HG02798 (cell line): Measurements from ENCODE around the gene THSD4.

ENCODE experiments used
- ATAC-seq: cut with Tn5 transposase; IDR thresholded peaks from one replicate; pipeline ENCODE4 v1.9.1; 2021; ENCODE audit warnings: mild to moderate bottlenecking; ENCODE audit not compliant: unreplicated experiment, poor library complexity

Gene THSD4

DNA sequence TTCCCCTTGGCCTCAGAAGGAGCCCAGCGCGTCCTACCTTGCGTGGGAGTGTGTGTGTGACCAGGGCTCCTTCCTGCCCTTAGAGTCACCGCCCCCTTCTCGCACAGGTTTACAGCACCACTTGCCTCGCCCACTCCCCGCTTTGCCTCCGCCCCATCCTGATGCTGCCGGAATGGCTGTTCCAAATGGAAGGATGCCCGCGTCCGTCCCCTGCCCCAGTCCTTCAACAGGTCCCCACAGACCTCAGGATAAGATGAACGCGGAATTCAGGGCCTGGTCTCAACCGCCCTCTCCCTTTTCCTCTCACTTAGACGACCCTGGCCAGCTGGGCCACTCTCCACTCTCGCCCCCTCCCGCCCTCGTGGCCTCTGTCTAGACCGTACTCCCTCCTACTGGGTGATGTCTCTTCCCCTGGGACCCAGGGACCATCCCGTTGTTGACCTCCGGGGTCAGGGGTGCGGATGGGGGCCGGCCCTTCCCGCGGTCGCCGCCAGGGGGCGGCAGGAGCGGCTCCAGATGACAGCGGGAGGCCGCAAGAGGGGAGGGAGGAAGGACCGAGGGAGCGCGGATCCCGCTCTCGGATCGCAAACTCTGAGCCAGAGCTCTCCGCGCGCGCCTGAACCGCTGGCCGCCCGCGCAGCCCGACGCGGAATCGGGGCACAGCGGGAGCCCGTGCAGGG, at the start of gene THSD4:
THSD4 (plus strand) TSS at position 585 of the 680 bp plus-strand sequence.
- ATAC-seq: peak; percentile 78

DNA sequence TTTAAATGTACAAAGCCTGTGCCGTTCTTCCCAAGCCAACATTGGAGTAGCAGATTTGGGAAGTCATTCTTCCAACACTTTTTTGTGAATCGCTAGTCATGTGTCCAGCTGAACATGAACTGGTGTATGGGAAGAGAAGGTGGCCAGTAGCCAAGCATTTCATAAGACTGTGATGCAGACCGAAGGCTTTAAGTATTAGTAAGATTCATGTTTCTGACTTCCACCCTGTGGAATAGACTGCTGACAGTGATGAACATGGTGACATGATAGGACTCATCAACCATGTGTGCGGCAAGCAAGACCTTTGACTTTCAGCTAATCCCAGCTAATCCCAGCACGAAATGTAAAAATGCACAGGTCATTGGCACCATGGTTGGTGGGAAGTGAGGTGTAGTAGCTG, 48.3 kb upstream of the THSD4 start:
- no peak for ATAC-seq

- ATAC-seq: no peak
Observed at GRCh38 chr15:71069693-71070092, 45.6 kb upstream of the THSD4 start.

DNA sequence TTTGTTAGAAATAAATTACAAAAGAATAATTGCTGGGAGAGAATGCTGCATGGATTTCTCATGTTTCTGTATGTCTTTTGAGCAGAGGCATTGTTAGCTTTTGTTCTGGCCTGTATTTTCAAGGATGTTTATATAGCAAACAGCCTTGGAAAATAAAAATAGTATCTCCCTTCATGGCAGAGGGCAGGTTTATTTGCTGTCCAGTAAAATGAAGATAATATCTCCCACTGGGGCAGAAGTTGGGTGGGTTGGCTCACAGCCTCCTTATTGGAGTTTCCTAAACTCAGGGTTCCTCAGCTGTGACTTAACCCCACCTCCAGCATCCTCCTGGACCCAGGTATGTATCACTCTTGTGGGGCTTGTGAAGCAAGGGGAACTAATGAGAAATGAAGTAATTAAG, 43.7 kb upstream of the THSD4 start:
- ATAC-seq: no peak

DNA sequence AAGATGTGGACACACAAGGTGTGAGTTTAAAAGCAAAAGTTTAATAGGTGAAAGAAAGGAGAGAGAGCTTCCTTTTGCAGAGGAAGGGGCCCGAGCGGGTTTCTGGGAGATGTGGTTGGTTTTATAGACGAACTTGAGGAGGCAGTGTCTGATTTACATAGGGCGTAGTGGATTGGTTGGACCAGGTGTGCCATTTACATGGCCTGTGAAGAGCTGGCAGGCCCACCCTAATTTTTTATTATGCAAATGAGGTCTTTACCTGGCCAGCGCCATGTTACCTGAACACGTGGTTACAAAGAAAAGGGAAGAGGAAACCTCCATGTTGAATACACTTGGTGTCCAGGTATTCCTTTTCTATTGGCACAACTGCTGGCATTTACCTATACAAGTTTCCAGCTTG, 42.8 kb upstream of the THSD4 start:
- no peak for ATAC-seq

- ATAC-seq: no peak
Observed at GRCh38 chr15:71078506-71079207, 36.6 kb upstream of the THSD4 start.

DNA sequence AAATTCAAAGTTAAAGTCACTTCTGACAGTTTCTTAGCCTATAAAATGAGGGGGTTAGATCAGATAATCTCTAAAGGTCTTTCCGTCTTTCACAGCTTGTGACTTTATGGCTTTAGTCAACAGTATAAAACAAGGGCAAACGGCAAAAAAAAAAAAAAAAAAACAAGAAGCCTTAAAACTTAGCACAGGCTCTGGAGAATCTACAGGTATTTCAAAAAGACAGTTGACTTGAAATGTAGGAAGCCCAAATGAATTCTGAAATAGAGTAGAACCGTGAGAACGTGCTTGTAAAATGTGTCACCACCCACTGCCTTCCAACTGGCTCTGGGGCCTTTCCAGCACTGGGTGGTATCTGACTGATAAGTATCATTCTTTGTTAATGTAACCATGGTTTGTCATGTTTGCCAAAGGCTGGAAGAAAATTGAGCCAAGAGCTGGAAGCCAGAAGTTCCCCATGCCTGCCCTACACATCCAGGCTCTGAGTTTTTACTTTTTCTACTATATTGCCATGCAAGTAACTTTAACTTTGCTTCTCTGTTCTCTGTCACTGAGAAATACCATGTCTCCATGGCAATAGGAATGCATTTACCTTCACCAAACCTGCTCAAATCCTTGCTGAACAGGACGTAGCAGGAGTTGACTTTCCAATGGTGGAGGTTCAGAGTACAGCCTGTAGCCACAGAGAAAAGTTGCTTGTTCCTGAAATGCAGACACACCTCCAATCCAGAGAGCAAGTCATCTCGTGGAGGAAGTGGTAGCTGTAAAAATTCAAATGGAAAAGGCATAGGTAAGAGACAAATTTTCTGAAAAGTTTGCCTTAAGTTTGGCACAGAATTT, 35.8 kb upstream of the THSD4 start:
- no peak for ATAC-seq

- ATAC-seq: no peak
Observed at GRCh38 chr15:71080166-71080565, 35.1 kb upstream of the THSD4 start.

GRCh38 chr15:71080705-71081104, 34.6 kb upstream of the THSD4 start:
- no peak for ATAC-seq

DNA sequence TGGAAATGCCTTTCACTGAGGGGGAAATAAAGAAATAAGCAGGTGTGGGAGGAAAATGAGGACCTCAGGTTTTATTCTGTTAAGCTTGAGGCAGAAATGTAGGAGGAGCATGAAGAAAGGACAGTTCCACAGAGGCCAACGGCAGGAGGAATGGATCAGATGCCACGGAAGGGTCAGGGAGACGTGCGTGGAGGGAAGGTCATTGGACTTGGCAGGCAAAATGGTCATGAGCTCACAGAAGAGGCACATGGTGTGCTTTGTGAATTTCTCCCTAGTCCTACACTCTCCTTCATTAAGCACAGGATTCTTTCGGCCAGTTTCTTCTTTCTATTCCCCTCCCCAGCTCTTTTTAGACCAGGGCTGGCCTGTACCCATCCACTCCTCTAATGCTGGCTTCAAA, 32.5 kb upstream of the THSD4 start:
- no peak for ATAC-seq

GRCh38 chr15:71083349-71083748, 31.9 kb upstream of the THSD4 start:
- ATAC-seq: no peak

GRCh38 chr15:71084264-71084663, 31.0 kb upstream of the THSD4 start:
- ATAC-seq: no peak

DNA sequence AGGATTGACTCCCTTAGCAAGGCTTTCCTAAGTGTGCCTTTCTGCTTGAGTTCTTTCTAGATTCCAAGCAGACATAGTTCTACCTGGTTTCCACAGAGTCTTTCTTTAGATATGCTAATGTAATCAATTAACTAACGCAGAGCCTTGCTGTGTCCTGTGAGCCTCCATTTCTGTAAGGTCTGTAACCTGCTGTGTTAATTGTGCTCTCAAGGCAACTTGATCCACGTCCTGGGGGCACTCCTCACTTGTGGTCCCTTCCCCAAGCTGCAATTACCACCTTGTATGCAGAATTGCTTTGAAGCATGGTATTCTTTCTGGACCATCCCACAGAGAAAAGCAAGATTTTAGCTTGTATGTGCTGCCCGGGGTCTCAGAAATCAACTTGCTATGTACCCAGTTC, 29.5 kb upstream of the THSD4 start:
- no peak for ATAC-seq

DNA sequence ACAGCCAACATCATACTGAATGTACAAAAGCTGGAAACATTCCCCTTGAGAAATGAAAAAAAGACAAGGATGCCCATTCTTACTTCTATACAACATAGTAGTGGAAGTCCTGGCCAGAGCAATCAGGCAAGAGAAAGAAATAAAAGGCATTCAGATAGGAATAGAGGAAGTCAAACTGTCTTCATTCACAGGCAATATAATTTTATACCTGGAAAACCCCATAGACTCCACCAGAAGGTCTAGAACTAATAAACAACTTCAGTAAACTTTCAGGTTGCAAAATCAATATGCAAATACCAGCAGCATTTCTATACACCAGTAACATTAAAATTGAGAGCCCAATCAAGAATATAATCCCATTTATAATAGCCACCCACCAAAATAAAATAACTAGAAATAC, 27.1 kb upstream of the THSD4 start:
- ATAC-seq: no peak

- ATAC-seq: no peak
Observed at GRCh38 chr15:71088683-71089082, 26.6 kb upstream of the THSD4 start.

DNA sequence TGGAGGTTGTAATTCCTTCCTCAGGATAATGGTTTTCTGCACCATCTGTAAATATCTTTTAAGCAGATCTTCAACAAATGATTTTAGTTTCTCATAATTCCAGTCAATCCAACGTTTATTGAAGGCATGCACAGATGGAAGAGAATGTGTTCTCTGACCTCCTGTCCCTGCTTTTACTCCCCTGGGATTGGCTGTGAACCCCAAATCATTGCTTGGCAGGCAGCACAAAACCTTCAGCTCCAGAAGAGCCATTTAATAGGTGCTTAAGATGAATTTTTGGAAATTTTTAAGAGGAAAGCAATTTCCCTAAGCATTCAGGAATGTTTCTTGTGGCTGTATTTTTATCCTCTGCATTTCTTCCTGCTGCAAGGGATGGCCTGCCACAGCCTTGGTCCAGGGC, 25.5 kb upstream of the THSD4 start:
- ATAC-seq: no peak

DNA sequence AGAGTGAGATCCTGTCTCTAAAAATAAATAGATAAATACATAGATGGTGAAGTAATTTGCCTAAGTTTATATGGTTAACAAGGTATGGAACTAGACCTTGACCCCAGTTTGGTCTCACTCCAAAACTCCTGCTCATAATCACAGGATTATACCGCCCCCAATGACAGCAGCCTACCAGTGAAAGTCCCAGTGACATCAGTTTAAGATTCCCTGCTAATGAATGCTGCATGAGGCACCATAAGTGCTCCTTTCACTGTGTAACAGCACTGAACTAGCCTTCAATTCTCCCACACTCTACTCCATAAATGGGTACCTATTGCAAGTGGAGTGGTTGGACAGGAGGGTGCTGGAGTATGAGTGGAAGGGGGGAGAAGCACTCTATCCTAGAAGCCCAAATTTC, 23.7 kb upstream of the THSD4 start:
- ATAC-seq: no peak

GRCh38 chr15:71092056-71092600, 23.1 kb upstream of the THSD4 start:
- ATAC-seq: no peak

GRCh38 chr15:71093054-71094024, 21.9 kb upstream of the THSD4 start:
- ATAC-seq: no peak

GRCh38 chr15:71094137-71094536, 21.1 kb upstream of the THSD4 start:
- no peak for ATAC-seq
